ENCODE measurements around the gene ZNF598. TPM values are rescaled to one million over a fixed set of nuclear protein-coding genes. Genes with fewer than 3 reads are reported as not detected.

The ZNF598 gene
- total RNA-seq, 1 donor from 2014 or later: 46.0 TPM

- FAIRE-seq (no peak), DNase-seq (ENCODE audit: low read depth) (no peak)
- no peaks in the 10 kb centered on the region for H3K9me3 Mint-ChIP-seq (ENCODE audit: unreplicated experiment)
- Histone ChIP-seq H2AFZ (ENCODE audit: low read depth, low read length) (no peak overlapping the region), H3K27ac (ENCODE audit: low read depth, low read length) (no peak overlapping the region), H3K9ac (ENCODE audit: low read length) (no peak overlapping the region), H3K4me2 (ENCODE audit: low read length) (peak overlapping the region; percentile 95), H3K27me3 (ENCODE audit: insufficient read depth, low read length) (no peaks in the 10 kb centered on the region), H3K9me3 (ENCODE audit: insufficient read depth, low read depth, low read length) (no peaks in the 10 kb centered on the region), H3K4me3 (ENCODE audit: insufficient read depth, low read depth, low read length) (no peak overlapping the region), H4K20me1 (ENCODE audit: insufficient read depth, low read length) (peaks cover 49% of the 10 kb centered on the region), H3K4me1 (ENCODE audit: insufficient read depth, low read length) (peaks cover 37% of the 10 kb centered on the region), H3K36me3 (ENCODE audit: insufficient read depth, low read length) (peaks cover 9% of the 10 kb centered on the region), H3K79me2 (ENCODE audit: insufficient read depth, low read length) (peaks cover 71% of the 10 kb centered on the region)
- H3K27me3 Mint-ChIP-seq (ENCODE audit: low read depth, unreplicated experiment): peaks cover 2% of the 10 kb centered on the region
- H3K27ac Mint-ChIP-seq (ENCODE audit: unreplicated experiment): peak overlapping the region; percentile 58
- H3K36me3 Mint-ChIP-seq (ENCODE audit: low read depth, unreplicated experiment): peaks cover 20% of the 10 kb centered on the region
- no peak for TF ChIP-seq EZH2 (IDR thresholded peaks at IDR 0.05; ENCODE audit: insufficient read depth, low read length)
- TF ChIP-seq CTCF (IDR thresholded peaks at IDR 0.05; ENCODE audit: insufficient read depth, low read depth, low read length): no peak
- peak overlapping the region; percentile 97 for H3K4me3 Mint-ChIP-seq (ENCODE audit: unreplicated experiment)
- H3K4me1 Mint-ChIP-seq (ENCODE audit: low read depth, unreplicated experiment): peaks cover 20% of the 10 kb centered on the region
Observed at GRCh38 chr16:1961651-1962067, 48.0 kb downstream of the ZNF598 start.

GRCh38 chr16:1960665-1961630 lies 48.7 kb downstream of the ZNF598 start:
- H3K27me3 Mint-ChIP-seq (ENCODE audit: low read depth, unreplicated experiment): peaks cover 2% of the 10 kb centered on the region
- peaks cover 64% of the 10 kb centered on the region for H3K79me2 ChIP-seq (ENCODE audit: insufficient read depth, low read length)

GRCh38 chr16:1959269-1960039 lies 50.2 kb downstream of the ZNF598 start, which contains the start of gene NDUFB10:
NDUFB10 (plus strand) TSS chr16:1959538; CDS start chr16:1959625, 87 bp downstream.
- H3K27ac ChIP-seq (ENCODE audit: low read depth, low read length): peak within 1 kb of the TSS; percentile 70
- H3K9me3 ChIP-seq (ENCODE audit: insufficient read depth, low read depth, low read length): no peaks in the 10 kb centered on the region
- peak within 1 kb of the TSS; percentile 91 for H3K4me3 ChIP-seq (ENCODE audit: insufficient read depth, low read depth, low read length)
- Mint-ChIP-seq H3K9me3 (ENCODE audit: unreplicated experiment) (no peaks in the 10 kb centered on the region), H3K27me3 (ENCODE audit: low read depth, unreplicated experiment) (peaks cover 4% of the 10 kb centered on the region), H3K36me3 (ENCODE audit: low read depth, unreplicated experiment) (peaks cover 18% of the 10 kb centered on the region), H3K4me3 (ENCODE audit: unreplicated experiment) (peak within 1 kb of the TSS; percentile 95), H3K27ac (ENCODE audit: unreplicated experiment) (peak within 1 kb of the TSS; percentile 88), H3K4me1 (ENCODE audit: low read depth, unreplicated experiment) (peaks cover 16% of the 10 kb centered on the region)
- H3K4me2 ChIP-seq (ENCODE audit: low read length): peak within 1 kb of the TSS; percentile 95
- peaks cover 9% of the 10 kb centered on the region for H3K36me3 ChIP-seq (ENCODE audit: insufficient read depth, low read length)
- FAIRE-seq: no peak
- peaks cover 42% of the 10 kb centered on the region for H4K20me1 ChIP-seq (ENCODE audit: insufficient read depth, low read length)
- no peaks in the 10 kb centered on the region for H3K27me3 ChIP-seq (ENCODE audit: insufficient read depth, low read length)
- H3K4me1 ChIP-seq (ENCODE audit: insufficient read depth, low read length): peaks cover 29% of the 10 kb centered on the region
- peak within 1 kb of the TSS; percentile 94 for H3K9ac ChIP-seq (ENCODE audit: low read length)
- peak; percentile 70 for DNase-seq (ENCODE audit: low read depth)
- H3K79me2 ChIP-seq (ENCODE audit: insufficient read depth, low read length): peaks cover 50% of the 10 kb centered on the region
- peak within 1 kb of the TSS; percentile 74 for H2AFZ ChIP-seq (ENCODE audit: low read depth, low read length)
- TF ChIP-seq CTCF (IDR thresholded peaks at IDR 0.05; ENCODE audit: insufficient read depth, low read depth, low read length): peak; percentile 54
- TF ChIP-seq EZH2 (IDR thresholded peaks at IDR 0.05; ENCODE audit: insufficient read depth, low read length): no peak

More at GRCh38 chr16:1960665-1961630, 48.7 kb downstream of the ZNF598 start:
- DNase-seq (ENCODE audit: low read depth) (peak; percentile 31), FAIRE-seq (no peak)
- Histone ChIP-seq H3K9ac (ENCODE audit: low read length) (peak overlapping the region; percentile 94), H3K4me3 (ENCODE audit: insufficient read depth, low read depth, low read length) (peak overlapping the region; percentile 91), H4K20me1 (ENCODE audit: insufficient read depth, low read length) (peaks cover 49% of the 10 kb centered on the region), H3K9me3 (ENCODE audit: insufficient read depth, low read depth, low read length) (no peaks in the 10 kb centered on the region), H3K4me1 (ENCODE audit: insufficient read depth, low read length) (peaks cover 36% of the 10 kb centered on the region), H3K27me3 (ENCODE audit: insufficient read depth, low read length) (no peaks in the 10 kb centered on the region), H3K27ac (ENCODE audit: low read depth, low read length) (no peak overlapping the region), H2AFZ (ENCODE audit: low read depth, low read length) (no peak overlapping the region), H3K36me3 (ENCODE audit: insufficient read depth, low read length) (peaks cover 9% of the 10 kb centered on the region), H3K4me2 (ENCODE audit: low read length) (peak overlapping the region; percentile 95)
- H3K27ac Mint-ChIP-seq (ENCODE audit: unreplicated experiment): peak overlapping the region; percentile 88
- TF ChIP-seq EZH2 (IDR thresholded peaks at IDR 0.05; ENCODE audit: insufficient read depth, low read length): no peak
- H3K9me3 Mint-ChIP-seq (ENCODE audit: unreplicated experiment): no peaks in the 10 kb centered on the region
- H3K36me3 Mint-ChIP-seq (ENCODE audit: low read depth, unreplicated experiment): peaks cover 20% of the 10 kb centered on the region
- H3K4me3 Mint-ChIP-seq (ENCODE audit: unreplicated experiment): peak overlapping the region; percentile 95
- H3K4me1 Mint-ChIP-seq (ENCODE audit: low read depth, unreplicated experiment): peaks cover 20% of the 10 kb centered on the region

Measured in astrocyte (in vitro differentiated cells and primary cell).